Fibroblast of upper back skin (primary cell): ENCODE results near the gene USPL1.

Source experiments
- DNase-seq: peaks from one replicate; pipeline ENCODE4 v3.0.0-alpha.2; 2013

USPL1 gene

GRCh38 chr13:30698488-30699005 is 80.8 kb downstream of the USPL1 start:
- no peak for DNase-seq

GRCh38 chr13:30700364-30700763 is 82.6 kb downstream of the USPL1 start:
- no peak for DNase-seq

- no peak for DNase-seq
Measured at GRCh38 chr13:30702006-30702405, 84.3 kb downstream of the USPL1 start.

GRCh38 chr13:30704596-30704995 is 86.9 kb downstream of the USPL1 start:
- no peak for DNase-seq

- DNase-seq, result no peak
Measured at GRCh38 chr13:30705680-30706079, 88.0 kb downstream of the USPL1 start.

GRCh38 chr13:30708541-30708940 is 90.8 kb downstream of the USPL1 start:
- peak; percentile 74 for DNase-seq
